HUES6 (cell line): ENCODE measurements around the gene GNPTG.

ENCODE experiments used
- H3K27ac ChIP-seq: 2 replicates; pipeline ENCODE4 v1.7.0; 2013; ENCODE audit warnings: low read depth, mild to moderate bottlenecking, low read length, inconsistent platforms
- H3K27me3 ChIP-seq: 2 replicates; pipeline ENCODE4 v1.6.1; 2013; ENCODE audit warnings: low read length; ENCODE audit not compliant: control insufficient read depth, insufficient read depth
- H3K36me3 ChIP-seq: 2 replicates; pipeline ENCODE4 v1.6.1; 2013; ENCODE audit warnings: low read length; ENCODE audit not compliant: control insufficient read depth, insufficient read depth
- H3K4me1 ChIP-seq: 2 replicates; pipeline ENCODE4 v1.6.1; 2013; ENCODE audit warnings: low read length; ENCODE audit not compliant: control insufficient read depth, insufficient read depth
- H3K4me3 ChIP-seq: 2 replicates; pipeline ENCODE4 v1.5.1; 2013; ENCODE audit warnings: low read depth, low read length
- H3K9ac ChIP-seq: one replicate; pipeline ENCODE4 v1.6.1; 2013; ENCODE audit warnings: mild to moderate bottlenecking, low read length
- H3K9me3 ChIP-seq: 2 replicates; pipeline ENCODE4 v1.6.1; 2013; ENCODE audit warnings: low read depth, low read length; ENCODE audit not compliant: control insufficient read depth, insufficient read depth

The GNPTG gene

DNA sequence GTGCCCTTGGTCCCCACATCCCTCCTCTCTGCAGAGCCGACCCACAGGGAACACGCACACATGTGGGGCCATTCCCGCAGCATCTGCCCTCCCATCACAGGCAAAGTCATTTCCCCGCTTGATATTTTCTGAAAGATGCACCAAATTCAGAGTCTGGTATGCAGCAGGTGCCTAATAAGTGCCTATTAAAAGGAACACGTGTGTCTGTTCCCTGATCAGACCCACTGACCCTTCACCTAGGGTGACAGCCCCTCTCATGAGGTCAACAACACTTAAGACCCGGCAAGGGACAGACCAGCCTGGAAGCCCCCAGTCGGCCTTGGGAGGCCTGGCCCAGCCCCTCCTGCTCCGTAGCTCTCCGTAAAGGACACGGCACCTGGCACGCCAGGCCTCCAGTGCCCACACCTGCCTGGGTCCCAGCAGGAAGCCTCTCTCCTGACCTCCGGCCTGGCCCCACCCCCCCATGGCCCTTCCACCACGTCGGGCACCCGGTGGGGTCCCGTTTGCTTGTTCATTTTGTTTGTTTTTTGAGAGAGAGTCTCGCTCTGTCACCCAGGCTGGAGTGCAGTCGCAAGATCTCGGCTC is 42.7 kb downstream of the GNPTG start:
- no peak overlapping the region for H3K27ac ChIP-seq
- H3K27me3 ChIP-seq: no peaks in the 10 kb centered on the region
- H3K4me3 ChIP-seq: no peak overlapping the region
- H3K4me1 ChIP-seq: no peaks in the 10 kb centered on the region
- H3K9ac ChIP-seq: no peak overlapping the region
- H3K36me3 ChIP-seq: peaks cover 42% of the 10 kb centered on the region
- H3K9me3 ChIP-seq: no peaks in the 10 kb centered on the region

DNA sequence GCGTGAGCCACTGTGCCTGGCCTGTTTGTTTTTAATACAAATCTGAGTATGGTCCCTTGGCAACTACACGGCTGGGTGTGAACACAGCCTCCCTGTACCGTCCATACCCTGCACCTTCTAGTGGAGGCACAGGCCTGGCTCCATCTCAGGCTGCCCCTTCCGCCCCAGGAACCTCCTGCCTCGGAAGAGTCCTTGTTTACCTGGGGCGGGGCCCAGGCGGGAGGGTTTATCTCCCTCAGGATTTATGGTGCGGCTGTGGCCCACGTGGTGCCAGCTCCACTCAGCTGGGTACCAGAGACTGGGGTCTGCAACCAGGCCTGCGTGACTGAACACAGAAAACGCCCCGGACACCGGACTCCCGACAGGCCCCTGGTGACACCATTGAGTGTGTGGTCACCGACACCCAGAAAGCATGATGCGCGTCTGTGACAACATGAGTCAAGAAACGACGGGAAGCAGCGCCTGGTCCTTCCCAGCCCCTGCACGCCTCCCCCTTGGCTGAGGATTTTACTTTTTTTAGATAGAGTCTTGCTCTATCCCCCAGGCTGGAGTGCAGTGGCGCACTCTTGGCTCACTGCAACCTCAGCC is 43.8 kb downstream of the GNPTG start:
- peaks cover 36% of the 10 kb centered on the region for H3K36me3 ChIP-seq
- H3K9me3 ChIP-seq: no peaks in the 10 kb centered on the region
- no peaks in the 10 kb centered on the region for H3K27me3 ChIP-seq
- H3K4me1 ChIP-seq: no peaks in the 10 kb centered on the region
- H3K27ac ChIP-seq: no peak overlapping the region
- H3K4me3 ChIP-seq: no peak overlapping the region
- H3K9ac ChIP-seq: no peak overlapping the region

GRCh38 chr16:1397779-1398178 is 46.0 kb downstream of the GNPTG start:
- Histone ChIP-seq H3K4me1 (no peaks in the 10 kb centered on the region), H3K27me3 (no peaks in the 10 kb centered on the region), H3K36me3 (peaks cover 41% of the 10 kb centered on the region), H3K27ac (no peak overlapping the region), H3K9ac (no peak overlapping the region), H3K9me3 (no peaks in the 10 kb centered on the region), H3K4me3 (no peak overlapping the region)

DNA sequence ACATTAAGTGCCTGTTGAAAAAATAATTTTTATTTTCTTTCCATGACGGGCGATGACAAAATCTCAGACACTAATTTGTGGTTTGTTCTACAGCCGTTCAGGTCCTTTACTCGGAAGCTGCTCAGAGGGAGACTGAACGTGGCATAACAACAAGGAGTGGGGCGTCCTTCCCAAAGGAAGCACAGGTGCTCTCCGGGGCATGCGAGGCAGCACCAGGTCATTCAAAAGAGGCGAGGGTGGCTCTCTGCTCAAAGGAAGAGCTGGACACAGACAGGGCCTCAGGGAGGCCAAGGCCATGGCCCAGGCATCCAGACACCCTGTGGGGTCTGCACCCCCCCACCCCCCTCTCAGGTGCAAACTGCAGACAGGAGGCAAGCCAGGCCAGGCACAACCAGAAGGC is 46.6 kb downstream of the GNPTG start:
- Histone ChIP-seq H3K9ac (no peak overlapping the region), H3K36me3 (peaks cover 41% of the 10 kb centered on the region), H3K4me1 (no peaks in the 10 kb centered on the region)

GRCh38 chr16:1398826-1399581 is 47.3 kb downstream of the GNPTG start:
- Histone ChIP-seq H3K4me1 (no peaks in the 10 kb centered on the region), H3K4me3 (no peak overlapping the region), H3K9me3 (no peaks in the 10 kb centered on the region), H3K27ac (no peak overlapping the region), H3K9ac (no peak overlapping the region), H3K36me3 (peaks cover 34% of the 10 kb centered on the region), H3K27me3 (no peaks in the 10 kb centered on the region)

More for the DNA sequence above, 46.6 kb downstream of the GNPTG start:
- H3K27ac ChIP-seq: no peak overlapping the region
- no peaks in the 10 kb centered on the region for H3K27me3 ChIP-seq
- no peak overlapping the region for H3K4me3 ChIP-seq
- no peaks in the 10 kb centered on the region for H3K9me3 ChIP-seq

DNA sequence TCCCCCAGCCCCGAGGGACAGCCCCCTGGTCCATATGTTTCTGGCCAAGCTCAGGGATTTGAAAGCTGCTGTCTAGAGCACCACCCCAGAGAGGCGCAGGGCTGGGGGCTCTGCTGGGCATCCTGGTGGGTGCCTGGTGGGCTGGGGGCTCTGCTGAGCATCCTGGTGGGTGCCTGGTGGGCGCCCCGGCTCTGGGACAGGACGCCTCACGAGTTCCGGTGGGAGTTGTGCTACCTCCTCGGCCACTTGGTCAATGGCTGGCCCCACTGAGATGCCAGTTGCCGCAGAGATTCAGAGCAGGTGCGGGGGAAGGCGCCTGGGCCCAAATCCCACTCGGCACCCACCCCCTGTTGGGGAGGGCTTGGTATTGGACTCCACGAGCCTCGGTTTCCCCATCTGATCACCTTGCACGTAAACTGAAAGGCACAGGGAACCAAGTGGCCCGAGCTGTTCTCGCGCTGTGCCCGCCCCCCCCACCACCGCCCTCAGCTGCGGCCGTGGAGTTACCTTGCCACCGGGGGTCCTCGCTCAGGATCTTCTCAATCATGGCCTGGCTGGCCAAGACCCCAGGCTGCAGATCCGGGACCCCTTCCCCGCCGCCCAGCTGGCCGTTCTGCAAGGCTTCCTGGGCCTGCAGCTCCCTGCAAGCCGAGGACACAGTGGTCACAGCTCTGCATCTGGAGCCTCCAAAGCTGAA is 49.5 kb downstream of the GNPTG start:
- Histone ChIP-seq H3K4me3 (no peak overlapping the region), H3K36me3 (peaks cover 33% of the 10 kb centered on the region), H3K9ac (no peak overlapping the region), H3K4me1 (no peaks in the 10 kb centered on the region), H3K27ac (no peak overlapping the region), H3K9me3 (no peaks in the 10 kb centered on the region), H3K27me3 (no peaks in the 10 kb centered on the region)

DNA sequence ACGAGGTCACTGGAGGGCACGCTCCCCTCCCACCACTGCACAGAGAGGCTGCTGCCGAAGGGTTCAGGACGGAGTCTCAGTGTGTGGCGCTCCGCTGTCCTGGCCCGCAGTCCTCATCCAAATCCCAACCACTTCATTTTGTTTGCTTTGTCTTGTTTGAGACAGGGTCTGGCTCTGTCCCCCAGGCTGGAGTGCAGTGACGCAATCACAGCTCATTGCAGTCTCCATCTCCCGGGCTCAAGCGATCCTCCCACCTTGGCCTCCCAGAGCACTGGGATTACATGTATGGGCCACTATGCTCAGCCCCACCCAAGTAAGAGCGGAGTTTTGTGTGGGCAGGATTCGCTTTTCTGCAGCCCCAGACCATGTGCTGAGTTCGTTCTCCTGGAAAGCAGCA is 50.0 kb downstream of the GNPTG start:
- no peaks in the 10 kb centered on the region for H3K27me3 ChIP-seq
- H3K36me3 ChIP-seq: peaks cover 33% of the 10 kb centered on the region
- no peak overlapping the region for H3K27ac ChIP-seq
- H3K9ac ChIP-seq: no peak overlapping the region
- H3K4me3 ChIP-seq: no peak overlapping the region
- H3K4me1 ChIP-seq: no peaks in the 10 kb centered on the region
- H3K9me3 ChIP-seq: no peaks in the 10 kb centered on the region

DNA sequence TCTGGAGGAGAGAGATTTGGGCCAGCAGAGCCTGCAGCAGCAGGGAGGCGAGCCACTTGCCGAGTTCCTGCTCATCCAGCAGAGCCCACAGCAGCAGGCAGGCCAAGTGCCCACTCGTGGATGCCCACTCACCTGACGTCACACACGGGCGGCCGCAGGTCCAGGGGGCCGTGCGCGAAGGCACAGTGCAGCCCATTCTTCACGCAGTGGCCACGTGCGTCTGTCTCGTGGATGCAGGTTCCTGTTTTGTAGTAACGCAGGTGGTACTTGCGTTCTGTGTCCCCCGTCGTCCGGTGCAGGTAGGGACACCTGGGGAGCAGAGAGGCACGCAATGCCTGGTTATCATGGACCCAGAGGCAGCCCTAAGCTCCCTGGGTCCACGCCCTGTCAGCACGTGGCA is 51.3 kb downstream of the GNPTG start:
- H3K27ac ChIP-seq: no peak overlapping the region
- no peak overlapping the region for H3K9ac ChIP-seq
- H3K36me3 ChIP-seq: peaks cover 33% of the 10 kb centered on the region
- no peaks in the 10 kb centered on the region for H3K9me3 ChIP-seq
- H3K27me3 ChIP-seq: no peaks in the 10 kb centered on the region
- peaks cover 4% of the 10 kb centered on the region; the same call in 1 of the 2 replicates for H3K4me1 ChIP-seq
- no peak overlapping the region for H3K4me3 ChIP-seq

- no peak overlapping the region for H3K27ac ChIP-seq
- no peaks in the 10 kb centered on the region for H3K9me3 ChIP-seq
- no peaks in the 10 kb centered on the region for H3K27me3 ChIP-seq
- peaks cover 29% of the 10 kb centered on the region for H3K36me3 ChIP-seq
- peaks cover 4% of the 10 kb centered on the region; the same call in 1 of the 2 replicates for H3K4me1 ChIP-seq
- H3K4me3 ChIP-seq: no peak overlapping the region
- H3K9ac ChIP-seq: no peak overlapping the region
These were observed 52.0 kb downstream of the GNPTG start for GRCh38 chr16:1403733-1404132.

- H3K4me1 ChIP-seq: peaks cover 4% of the 10 kb centered on the region; the same call in 1 of the 2 replicates
- peaks cover 6% of the 10 kb centered on the region; the same call in 1 of the 2 replicates for H3K36me3 ChIP-seq
- no peaks in the 10 kb centered on the region for H3K9me3 ChIP-seq
- no peak overlapping the region for H3K27ac ChIP-seq
- peak overlapping the region; percentile 26 for H3K9ac ChIP-seq
- H3K4me3 ChIP-seq: peak overlapping the region; percentile 97
- H3K27me3 ChIP-seq: no peaks in the 10 kb centered on the region
These were observed 56.0 kb downstream of the GNPTG start for GRCh38 chr16:1407753-1408152.
